GM12864 (cell line): ENCODE measurements around the gene RPRD1B.
"Not testable (repeated sequence)": the region's sequence is repeated elsewhere in the genome, so short reads cannot be mapped to it uniquely, and the experiment has no call there.

Experiments used
- DNase-seq: peaks from one replicate; pipeline ENCODE4 v3.0.0-alpha.2; 2011; ENCODE audit warnings: low read depth
- H3K4me3 ChIP-seq: 2 replicates; pipeline ENCODE4 v1.5.1; 2011; ENCODE audit warnings: mild to moderate bottlenecking, low read depth, low read length, control low read depth
- CTCF ChIP-seq: IDR thresholded peaks from 2 replicates; pipeline ENCODE4 v1.5.1; 2011; ENCODE audit warnings: low read depth, mild to moderate bottlenecking, moderate library complexity, low read length, control low read depth, inconsistent platforms; ENCODE audit errors: missing control alignments

Gene RPRD1B

GRCh38 chr20:38092260-38092857 lies 58.8 kb downstream of the RPRD1B start:
- no peak for DNase-seq
- H3K4me3 ChIP-seq = no peak overlapping the region
- no peak for TF ChIP-seq CTCF

- no peak for DNase-seq
- H3K4me3 ChIP-seq = no peak overlapping the region
- TF ChIP-seq CTCF = no peak
Measured at GRCh38 chr20:38092915-38093314, 59.4 kb downstream of the RPRD1B start.

- TF ChIP-seq CTCF = no peak
- no peak overlapping the region for H3K4me3 ChIP-seq
- no peak for DNase-seq
Measured at GRCh38 chr20:38093641-38094077, 60.1 kb downstream of the RPRD1B start.

GRCh38 chr20:38094373-38094891 lies 60.9 kb downstream of the RPRD1B start:
- no peak for TF ChIP-seq CTCF
- H3K4me3 ChIP-seq = no peak overlapping the region
- peak; percentile 89 for DNase-seq

GRCh38 chr20:38095017-38095686 lies 61.6 kb downstream of the RPRD1B start:
- no peak for TF ChIP-seq CTCF
- DNase-seq = no peak
- H3K4me3 ChIP-seq = no peak overlapping the region

- no peak overlapping the region for H3K4me3 ChIP-seq
- no peak for DNase-seq
- TF ChIP-seq CTCF = no peak
Measured at GRCh38 chr20:38098952-38099351, 65.4 kb downstream of the RPRD1B start.

GRCh38 chr20:38102206-38102605 lies 68.7 kb downstream of the RPRD1B start:
- H3K4me3 ChIP-seq, DNase-seq: not testable (repeated sequence)
